Central memory CD8-positive, alpha-beta T cell (primary cell): Measurements from ENCODE around the gene CAPN8.
"Not testable (repeated sequence)": the region's sequence is repeated elsewhere in the genome, so short reads cannot be mapped to it uniquely, and the experiment has no call there.

Experiments used
- ATAC-seq: fragments of 150-1000 bp; cut with Tn5 transposase; replicated peaks from 2 replicates; pipeline ENCODE4 v1.10.0; 2022; ENCODE audit warnings: mild to moderate bottlenecking, moderate FRiP score, moderate number of reproducible peaks; ENCODE audit not compliant: poor library complexity, severe bottlenecking; ENCODE audit errors: extremely low read depth
- DNase-seq, 2 donors: peaks; one replicate each; pipeline ENCODE4 v3.0.0; 2021; ENCODE audit warnings: low spot score in 2 of 2
- H3K27ac Mint-ChIP-seq: one replicate; pipeline ENCODE4 v1.8.0; 2022; ENCODE audit warnings: low read depth, mild to moderate bottlenecking, moderate library complexity, mixed read lengths
- H3K27me3 Mint-ChIP-seq: one replicate; pipeline ENCODE4 v1.8.0; 2022; ENCODE audit warnings: mixed read lengths
- H3K36me3 Mint-ChIP-seq: one replicate; pipeline ENCODE4 v1.8.0; 2022; ENCODE audit warnings: mild to moderate bottlenecking, moderate library complexity, mixed read lengths; ENCODE audit not compliant: insufficient read depth
- H3K4me1 Mint-ChIP-seq: one replicate; pipeline ENCODE4 v1.8.0; 2022; ENCODE audit warnings: mixed read lengths
- H3K4me3 Mint-ChIP-seq: one replicate; pipeline ENCODE4 v1.8.0; 2022; ENCODE audit warnings: mild to moderate bottlenecking, moderate library complexity, mixed read lengths
- H3K9me3 Mint-ChIP-seq: one replicate; pipeline ENCODE4 v1.8.0; 2022; ENCODE audit warnings: mixed read lengths

Gene CAPN8

DNA sequence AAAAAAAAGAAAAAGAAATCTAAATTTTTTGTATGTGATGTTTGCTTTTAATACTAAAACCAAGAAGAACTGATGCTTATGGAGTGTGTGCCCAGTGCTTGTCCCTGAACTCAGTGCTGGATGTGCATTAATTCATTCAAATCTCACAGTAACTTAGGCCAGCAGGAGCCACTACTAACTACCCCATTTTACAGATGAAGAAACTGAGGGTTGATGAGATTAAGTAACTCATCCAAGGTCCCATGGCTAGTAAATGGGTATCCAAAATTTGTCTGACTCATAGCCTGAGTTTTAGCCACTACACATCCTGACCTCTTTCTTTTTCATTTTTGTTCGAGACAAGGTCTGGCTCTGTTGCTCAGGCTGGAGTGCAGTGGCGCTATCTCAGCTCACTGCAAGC, 144.4 kb downstream of the CAPN8 start:
- no peaks in the 10 kb centered on the region for H3K9me3 Mint-ChIP-seq
- H3K4me1 Mint-ChIP-seq: no peaks in the 10 kb centered on the region
- no peak for DNase-seq

DNA sequence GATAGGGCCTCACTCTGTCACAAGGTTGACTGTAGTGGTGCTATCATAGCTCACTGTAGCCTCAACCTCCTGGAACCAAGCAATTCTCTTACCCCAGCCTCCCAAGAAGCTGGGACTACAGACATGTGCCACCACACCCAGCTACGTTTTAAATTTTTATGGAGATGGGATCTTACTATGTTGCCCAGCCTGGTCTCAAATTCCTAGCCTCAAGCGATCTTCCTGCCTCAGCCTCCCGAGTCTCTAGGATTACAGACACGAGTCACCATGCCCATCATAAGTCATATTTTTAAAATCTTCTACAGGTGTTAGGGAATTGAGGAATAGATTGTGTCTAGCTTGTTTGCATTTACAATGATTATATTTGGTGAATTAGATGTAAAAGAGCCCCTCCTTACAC, 145.3 kb downstream of the CAPN8 start:
- Mint-ChIP-seq H3K9me3 (no peaks in the 10 kb centered on the region), H3K4me3 (no peak overlapping the region), H3K27me3 (peaks cover 81% of the 10 kb centered on the region), H3K4me1 (no peaks in the 10 kb centered on the region), H3K36me3 (peaks cover 4% of the 10 kb centered on the region), H3K27ac (no peak overlapping the region)
- DNase-seq (no peak), ATAC-seq (no peak)

More for the DNA sequence above, 144.4 kb downstream of the CAPN8 start:
- Mint-ChIP-seq H3K4me3 (no peak overlapping the region), H3K27ac (no peak overlapping the region), H3K36me3 (peaks cover 2% of the 10 kb centered on the region), H3K27me3 (peaks cover 75% of the 10 kb centered on the region)
- no peak for ATAC-seq

DNA sequence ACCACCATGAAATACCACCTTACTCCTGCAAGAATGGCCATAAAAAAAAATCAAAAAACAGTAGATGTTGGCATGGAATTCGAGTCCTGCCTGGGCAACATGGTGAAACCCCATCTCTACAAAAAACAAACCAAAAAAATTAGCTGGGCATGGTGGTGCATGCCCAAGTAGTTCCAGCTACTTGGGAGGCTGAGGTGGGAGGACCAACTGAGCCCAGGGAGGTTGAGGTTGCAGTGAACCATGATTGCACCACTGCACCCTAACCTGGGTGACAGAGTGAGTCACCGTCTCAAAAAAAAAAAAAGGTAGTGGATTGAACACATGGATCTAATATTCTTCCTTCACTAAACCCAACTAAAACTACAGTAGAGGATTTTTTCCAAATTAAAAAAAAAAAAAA, 146.4 kb downstream of the CAPN8 start:
- Mint-ChIP-seq H3K4me3 (no peak overlapping the region), H3K4me1 (no peaks in the 10 kb centered on the region), H3K9me3 (no peaks in the 10 kb centered on the region), H3K27ac (no peak overlapping the region), H3K27me3 (peaks cover 71% of the 10 kb centered on the region), H3K36me3 (peaks cover 4% of the 10 kb centered on the region)
- ATAC-seq: no peak
- no peak for DNase-seq

DNA sequence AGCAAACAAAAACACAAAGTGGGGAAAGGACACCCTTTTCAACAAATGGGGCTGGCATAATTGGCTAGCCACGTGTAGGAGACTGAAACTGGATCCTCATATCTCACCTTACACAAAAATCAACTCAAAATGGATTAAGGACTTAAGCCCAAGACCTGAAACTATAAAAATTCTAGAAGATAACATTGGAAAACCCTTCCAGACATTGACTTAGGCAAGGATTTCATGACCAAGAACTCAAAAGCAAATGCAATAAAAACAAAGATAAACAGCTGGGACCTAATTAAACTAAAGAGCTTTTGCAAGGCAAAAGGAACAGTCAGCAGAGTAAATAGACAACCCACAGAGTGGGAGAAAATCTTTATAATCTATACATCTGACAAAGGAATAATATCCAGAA, 146.9 kb downstream of the CAPN8 start:
- not testable (repeated sequence) for H3K4me1 Mint-ChIP-seq, H3K4me3 Mint-ChIP-seq, ATAC-seq, DNase-seq, H3K27ac Mint-ChIP-seq, H3K36me3 Mint-ChIP-seq, H3K9me3 Mint-ChIP-seq
- peaks cover 71% of the 10 kb centered on the region for H3K27me3 Mint-ChIP-seq

DNA sequence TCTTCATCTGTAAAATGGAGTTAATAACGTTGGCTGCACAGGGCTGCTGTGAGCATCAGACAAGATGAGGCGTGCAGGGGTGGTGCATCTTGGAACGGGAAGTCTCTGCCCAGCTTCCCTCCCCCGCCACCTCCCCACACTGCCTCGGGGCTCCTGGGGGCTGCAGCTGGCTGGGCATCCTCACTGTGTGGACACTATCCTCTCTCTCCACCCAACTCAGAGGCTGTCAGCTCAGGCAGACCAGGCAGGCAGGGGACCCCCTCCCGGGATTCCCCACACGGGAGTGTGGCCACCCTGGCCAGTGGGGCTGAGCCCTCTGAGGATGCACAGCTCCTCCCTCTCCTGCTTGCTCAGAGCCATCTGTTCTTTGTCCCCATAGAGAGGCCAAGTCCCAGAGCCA, 149.6 kb downstream of the CAPN8 start:
- Mint-ChIP-seq H3K9me3 (no peaks in the 10 kb centered on the region), H3K4me1 (no peaks in the 10 kb centered on the region), H3K4me3 (peak overlapping the region; percentile 31), H3K27me3 (peaks cover 56% of the 10 kb centered on the region), H3K36me3 (peaks cover 4% of the 10 kb centered on the region), H3K27ac (peak overlapping the region; percentile 20)
- ATAC-seq: no peak
- no peak for DNase-seq

DNA sequence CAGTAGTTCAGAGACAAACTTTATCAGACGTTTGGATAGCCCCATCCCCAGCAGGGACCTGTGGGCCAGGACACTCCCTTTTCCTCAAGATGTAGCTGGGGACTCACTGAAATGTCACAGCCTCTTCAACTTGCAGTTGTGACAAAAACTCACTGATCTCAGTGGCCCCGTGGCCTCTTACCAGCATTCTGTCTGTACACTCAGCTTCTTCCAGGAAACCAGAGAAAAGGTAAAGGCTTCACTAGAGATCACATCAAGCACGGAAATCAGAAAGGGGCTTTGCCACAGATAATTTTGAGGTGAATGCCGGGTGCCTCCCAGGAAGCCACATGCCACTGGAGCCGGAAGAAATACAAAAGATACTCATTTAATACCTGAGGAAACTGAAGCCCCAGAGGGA, 150.1 kb downstream of the CAPN8 start:
- Mint-ChIP-seq H3K36me3 (peaks cover 4% of the 10 kb centered on the region), H3K27ac (peak overlapping the region; percentile 20), H3K27me3 (peaks cover 56% of the 10 kb centered on the region), H3K9me3 (no peaks in the 10 kb centered on the region), H3K4me3 (peak overlapping the region; percentile 31), H3K4me1 (no peaks in the 10 kb centered on the region)
- DNase-seq (no peak), ATAC-seq (peak; percentile 28)

DNA sequence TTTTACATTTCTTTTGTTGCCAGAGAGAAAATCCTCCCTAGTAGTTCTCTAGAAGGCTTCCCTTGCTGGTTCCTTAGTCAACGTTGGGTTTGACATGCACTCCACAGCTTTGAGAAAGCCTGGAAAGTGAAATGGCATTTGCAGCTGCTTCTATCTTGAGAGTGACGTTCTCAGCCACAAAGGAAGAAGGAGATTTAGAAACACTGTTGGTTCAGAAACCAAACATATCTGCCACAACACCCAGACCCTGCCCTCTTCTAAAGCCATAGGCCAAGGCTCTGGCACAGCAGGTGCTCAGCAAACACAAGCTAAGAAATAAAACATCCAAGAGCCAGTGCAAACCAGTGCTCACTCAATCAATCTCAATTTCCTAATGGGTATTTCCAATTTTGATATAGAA, 150.9 kb downstream of the CAPN8 start:
- DNase-seq (no peak), ATAC-seq (no peak)
- Mint-ChIP-seq H3K4me3 (no peak overlapping the region), H3K36me3 (peaks cover 4% of the 10 kb centered on the region), H3K27ac (no peak overlapping the region), H3K4me1 (no peaks in the 10 kb centered on the region), H3K9me3 (no peaks in the 10 kb centered on the region), H3K27me3 (peaks cover 52% of the 10 kb centered on the region)

DNA sequence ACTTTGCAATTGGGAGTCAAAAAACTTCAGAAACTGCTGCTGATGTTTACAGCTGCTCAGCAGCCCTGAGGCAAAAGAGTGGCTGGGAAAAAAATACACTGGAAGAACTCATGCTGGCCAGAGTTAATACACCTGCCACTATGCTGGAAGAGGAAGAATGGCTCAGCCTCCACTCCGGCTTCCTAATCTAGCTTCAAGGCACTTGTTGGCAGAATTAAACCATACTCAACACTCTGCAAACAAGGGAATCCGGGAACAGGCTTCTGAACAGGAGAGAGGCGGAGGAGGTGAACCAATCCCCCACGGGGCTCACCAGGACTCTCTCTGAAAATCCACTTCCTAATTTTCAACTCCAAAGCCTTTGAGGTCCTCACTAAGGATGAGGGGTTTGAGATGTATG, 152.2 kb downstream of the CAPN8 start:
- Mint-ChIP-seq H3K4me1 (no peaks in the 10 kb centered on the region), H3K27ac (no peak overlapping the region), H3K9me3 (no peaks in the 10 kb centered on the region), H3K27me3 (peaks cover 46% of the 10 kb centered on the region), H3K4me3 (no peak overlapping the region), H3K36me3 (peaks cover 4% of the 10 kb centered on the region)
- DNase-seq (no peak), ATAC-seq (no peak)

DNA sequence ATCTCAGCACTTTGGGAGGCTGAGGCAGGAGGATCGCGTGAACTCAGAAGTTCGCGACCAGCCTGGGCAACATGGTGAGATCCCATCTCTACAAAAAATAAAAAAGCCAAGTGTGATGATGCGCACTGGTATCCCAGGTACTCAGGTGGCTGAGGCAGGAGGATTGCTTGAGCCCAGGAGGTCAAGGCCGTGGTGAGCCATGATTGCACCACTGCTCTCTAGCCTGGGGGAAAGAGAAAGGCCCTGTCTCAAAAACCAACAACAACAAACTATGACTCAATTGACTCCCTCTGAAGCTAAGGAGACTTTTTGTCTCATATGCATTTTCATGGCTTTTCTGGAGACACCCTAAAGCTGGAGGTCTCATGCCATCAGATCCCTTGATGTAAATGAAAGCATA, 153.4 kb downstream of the CAPN8 start:
- H3K27me3 Mint-ChIP-seq: peaks cover 34% of the 10 kb centered on the region
- H3K27ac Mint-ChIP-seq: no peak overlapping the region
- no peak overlapping the region for H3K4me3 Mint-ChIP-seq

DNA sequence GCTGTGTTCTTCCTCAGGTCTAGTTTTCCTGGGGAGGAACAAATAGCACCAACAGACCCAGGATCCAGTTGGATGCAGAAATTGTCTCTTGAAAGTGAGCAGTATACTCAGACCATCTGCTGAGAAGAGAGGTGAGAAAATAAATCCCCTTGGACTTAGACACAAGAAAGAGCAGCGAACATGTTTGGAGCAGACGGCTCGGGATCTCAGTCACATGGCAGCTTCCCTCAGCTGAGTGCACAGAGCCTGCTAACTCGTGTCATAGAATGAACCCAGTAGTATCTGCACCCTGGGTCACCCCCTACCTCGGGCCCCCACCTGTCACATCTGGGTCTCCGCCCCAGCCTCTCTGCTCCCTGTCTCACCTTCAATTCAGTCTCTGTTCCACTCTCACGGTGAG, 156.7 kb downstream of the CAPN8 start:
- H3K27ac Mint-ChIP-seq: no peak overlapping the region

More for the DNA sequence above, 153.4 kb downstream of the CAPN8 start:
- no peak for DNase-seq
- peaks cover 1% of the 10 kb centered on the region for H3K36me3 Mint-ChIP-seq
- no peaks in the 10 kb centered on the region for H3K9me3 Mint-ChIP-seq
- no peaks in the 10 kb centered on the region for H3K4me1 Mint-ChIP-seq
- ATAC-seq: no peak

DNA sequence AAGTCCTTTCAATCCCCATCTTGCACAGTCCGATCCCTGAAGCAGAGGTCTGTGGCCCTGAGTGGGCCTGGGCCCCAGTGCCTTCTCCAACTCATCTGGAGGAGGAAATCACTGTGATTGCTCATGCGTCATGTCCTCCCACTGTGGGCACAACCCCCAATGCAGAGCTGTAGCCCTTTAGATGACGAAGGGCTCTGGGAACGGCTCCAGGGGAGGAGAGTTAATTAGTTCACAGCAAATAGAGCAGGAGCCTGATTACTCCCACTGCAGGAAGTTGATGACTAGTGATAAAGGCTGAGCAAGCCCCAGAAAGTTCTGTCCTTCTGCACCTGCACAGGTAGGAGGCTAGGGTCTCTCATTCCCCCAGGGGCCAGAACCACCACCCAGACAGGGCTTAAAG, 160.8 kb downstream of the CAPN8 start:
- Mint-ChIP-seq H3K9me3 (no peaks in the 10 kb centered on the region), H3K36me3 (no peaks in the 10 kb centered on the region), H3K4me3 (no peak overlapping the region), H3K27ac (no peak overlapping the region), H3K4me1 (peaks cover 3% of the 10 kb centered on the region), H3K27me3 (peaks cover 13% of the 10 kb centered on the region)
- DNase-seq: no peak
- ATAC-seq: no peak

More for the DNA sequence above, 156.7 kb downstream of the CAPN8 start:
- ATAC-seq (no peak), DNase-seq (no peak)
- peaks cover 17% of the 10 kb centered on the region for H3K27me3 Mint-ChIP-seq
- no peaks in the 10 kb centered on the region for H3K4me1 Mint-ChIP-seq
- H3K36me3 Mint-ChIP-seq: no peaks in the 10 kb centered on the region
- H3K4me3 Mint-ChIP-seq: no peak overlapping the region
- no peaks in the 10 kb centered on the region for H3K9me3 Mint-ChIP-seq

DNA sequence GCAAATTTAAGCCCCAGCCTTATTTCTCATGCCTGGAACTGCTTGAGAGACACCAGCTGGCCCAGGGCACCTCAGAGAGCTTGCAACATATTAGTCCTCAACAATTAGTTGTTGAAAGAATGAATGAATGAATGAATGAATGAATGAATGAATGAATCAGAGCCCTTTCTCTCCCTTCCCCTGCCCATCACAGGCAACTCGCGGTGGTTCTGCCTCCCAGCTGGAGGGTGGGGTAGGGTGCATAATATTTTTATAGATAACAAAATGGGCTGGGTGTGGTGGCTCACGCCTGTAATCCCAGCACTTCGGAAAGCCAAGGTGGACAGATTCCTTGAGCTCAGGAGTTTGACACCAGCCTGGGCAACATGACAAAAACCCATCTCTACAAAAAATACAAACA, 162.2 kb downstream of the CAPN8 start:
- H3K9me3 Mint-ChIP-seq: no peaks in the 10 kb centered on the region
- no peak overlapping the region for H3K27ac Mint-ChIP-seq
- no peak overlapping the region for H3K4me3 Mint-ChIP-seq
- H3K4me1 Mint-ChIP-seq: peaks cover 5% of the 10 kb centered on the region
- no peaks in the 10 kb centered on the region for H3K36me3 Mint-ChIP-seq
- DNase-seq (no peak), ATAC-seq (no peak)
- H3K27me3 Mint-ChIP-seq: peaks cover 11% of the 10 kb centered on the region

DNA sequence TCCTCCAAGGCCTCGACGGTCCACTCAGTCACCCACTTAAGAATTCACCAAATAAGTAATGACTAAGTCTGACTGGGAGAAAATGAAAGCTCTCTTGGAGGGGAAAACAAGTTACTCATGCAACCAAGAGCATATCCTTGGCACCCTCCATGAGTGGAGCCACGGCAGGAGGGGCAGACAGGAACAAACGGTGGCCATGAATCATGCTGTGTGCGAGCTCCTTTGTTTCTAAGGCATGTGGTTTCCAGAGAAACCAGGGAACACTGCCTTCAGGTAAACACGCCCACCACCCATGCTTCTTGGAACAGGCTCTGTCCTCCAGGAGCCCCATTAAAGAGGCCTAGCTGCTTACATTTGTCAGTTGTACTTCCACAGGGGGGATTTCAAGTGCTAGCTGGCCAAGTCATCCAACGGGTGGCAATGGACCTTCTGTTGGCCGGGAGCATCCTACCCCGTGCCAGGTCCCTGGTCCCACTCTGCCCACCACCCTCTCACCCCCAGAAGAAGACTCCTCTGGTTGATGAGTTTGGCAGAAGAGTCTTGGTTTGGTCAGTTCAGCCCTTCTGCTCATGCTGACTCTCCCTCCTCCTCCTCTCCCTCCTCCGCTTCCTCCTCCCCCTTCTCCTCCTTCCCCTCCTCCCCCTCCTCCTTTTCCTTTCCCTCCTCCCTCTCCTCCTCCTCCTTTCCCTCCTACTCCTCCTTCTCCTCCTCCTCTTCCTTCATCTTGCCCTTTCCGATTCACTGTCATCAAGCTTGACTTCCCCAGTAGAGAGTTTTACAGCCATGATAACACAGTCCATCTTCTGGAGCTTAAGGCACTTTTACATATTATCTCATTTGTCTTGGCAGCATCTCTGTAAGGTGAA, 164.7 kb downstream of the CAPN8 start:
- no peak overlapping the region for H3K4me3 Mint-ChIP-seq
- no peak overlapping the region for H3K27ac Mint-ChIP-seq
- ATAC-seq: no peak
- no peak for DNase-seq
- H3K36me3 Mint-ChIP-seq: no peaks in the 10 kb centered on the region
- H3K9me3 Mint-ChIP-seq: no peaks in the 10 kb centered on the region
- H3K27me3 Mint-ChIP-seq: peaks cover 15% of the 10 kb centered on the region
- peaks cover 5% of the 10 kb centered on the region for H3K4me1 Mint-ChIP-seq
